ENCODE results near the gene NPL.

The NPL gene

GRCh38 chr1:182861994-182862393, 72.4 kb downstream of the NPL start:
- no peak for DNase-seq (ENCODE audit: low read depth in 2 of 2, low spot score in 1 of 2)

- no peak for DNase-seq (ENCODE audit: low read depth in 2 of 2, low spot score in 1 of 2)
Observed at GRCh38 chr1:182862827-182863226, 73.3 kb downstream of the NPL start.

GRCh38 chr1:182863940-182864339, 74.4 kb downstream of the NPL start:
- no peak for DNase-seq (ENCODE audit: low read depth in 2 of 2, low spot score in 1 of 2)

- no peak for DNase-seq (ENCODE audit: low read depth in 2 of 2, low spot score in 1 of 2)
Observed at GRCh38 chr1:182867861-182868260, 78.3 kb downstream of the NPL start.

- no peak for DNase-seq (ENCODE audit: low read depth in 2 of 2, low spot score in 1 of 2)
Observed at GRCh38 chr1:182869241-182869666, 79.7 kb downstream of the NPL start.

GRCh38 chr1:182872881-182873280, 83.3 kb downstream of the NPL start:
- no peak for DNase-seq (ENCODE audit: low read depth in 2 of 2, low spot score in 1 of 2)

GRCh38 chr1:182875889-182876288, 86.3 kb downstream of the NPL start:
- DNase-seq (ENCODE audit: low read depth in 2 of 2, low spot score in 1 of 2) = no peak

GRCh38 chr1:182877331-182877730, 87.8 kb downstream of the NPL start:
- no peak for DNase-seq (ENCODE audit: low read depth in 2 of 2, low spot score in 1 of 2)

GRCh38 chr1:182877842-182878241, 88.3 kb downstream of the NPL start:
- DNase-seq (ENCODE audit: low read depth in 2 of 2, low spot score in 1 of 2) = no peak
